ENCODE results near the gene EVI5.

GRCh38 chr1:92544756-92545165, 240.1 kb downstream of the EVI5 start:
- TF ChIP-seq CTCF (IDR thresholded peaks at IDR 0.05; ENCODE audit: poor library complexity, severe bottlenecking) (no peak), POLR2AphosphoS5 (IDR thresholded peaks at IDR 0.05) (no peak), EZH2 (IDR thresholded peaks at IDR 0.05; ENCODE audit: borderline replicate concordance, insufficient read depth, low read length, poor library complexity, severe bottlenecking) (no peak)
